Subcutaneous abdominal adipose tissue (tissue), 5 donors: Measurements from ENCODE around the gene BCL2.

Experiments used
- H3K27ac ChIP-seq: one replicate; pipeline ENCODE4 v1.7.0; 2013; ENCODE audit warnings: low read depth, mild to moderate bottlenecking, inconsistent platforms, low read length, moderate library complexity
- H3K27me3 ChIP-seq, 5 donors: one replicate each; pipeline ENCODE4 v1.7.0; 2013; ENCODE audit warnings: low read length in 5 of 5, inconsistent platforms in 1 of 5; ENCODE audit not compliant: control insufficient read depth in 5 of 5, insufficient read depth in 4 of 5
- H3K36me3 ChIP-seq, 5 donors: one replicate each; pipeline ENCODE4 v1.7.0; 2013; ENCODE audit warnings: low read length in 5 of 5; ENCODE audit not compliant: control insufficient read depth in 5 of 5, insufficient read depth in 5 of 5
- H3K4me1 ChIP-seq, 5 donors: one replicate each; pipeline ENCODE4 v1.7.0; 2013; ENCODE audit warnings: low read length in 5 of 5, mild to moderate bottlenecking in 3 of 5, moderate library complexity in 1 of 5; ENCODE audit not compliant: control insufficient read depth in 5 of 5, insufficient read depth in 5 of 5
- H3K4me3 ChIP-seq, 5 donors: one replicate each; pipeline ENCODE4 v1.7.0; 2013; ENCODE audit warnings: low read length in 5 of 5, low read depth in 1 of 5
- H3K9ac ChIP-seq, 5 donors: one replicate each; pipeline ENCODE4 v1.7.0; 2013; ENCODE audit warnings: low read length in 5 of 5, mild to moderate bottlenecking in 4 of 5, moderate library complexity in 3 of 5
- H3K9me3 ChIP-seq, 5 donors: one replicate each; pipeline ENCODE4 v1.7.0; 2013; ENCODE audit warnings: low read length in 5 of 5; ENCODE audit not compliant: control insufficient read depth in 5 of 5
- donor health status: healthy.
- donor health status: healthy.
- donor health status: healthy.
- donor health status: healthy.
- donor health status: healthy.

Gene BCL2

GRCh38 chr18:63273222-63273927 lies 46.2 kb downstream of the BCL2 start:
- Histone ChIP-seq H3K36me3 (no peaks in the 10 kb centered on the region), H3K27ac (peak overlapping the region; percentile 81), H3K9ac (peak overlapping the region in 1 of 5 donors; percentile 38), H3K4me1 (peaks cover 5 to 30% (median 18%) of the 10 kb centered on the region in 5 donors), H3K4me3 (no peak overlapping the region), H3K9me3 (no peaks in the 10 kb centered on the region), H3K27me3 (no peaks in the 10 kb centered on the region)

GRCh38 chr18:63272638-63273037 lies 46.9 kb downstream of the BCL2 start:
- Histone ChIP-seq H3K36me3 (no peaks in the 10 kb centered on the region), H3K9ac (peak overlapping the region in 2 of 5 donors; percentile 38 to 52), H3K4me1 (peaks cover 5 to 34% (median 21%) of the 10 kb centered on the region in 5 donors), H3K27me3 (no peaks in the 10 kb centered on the region), H3K4me3 (no peak overlapping the region), H3K9me3 (no peaks in the 10 kb centered on the region), H3K27ac (peak overlapping the region; percentile 81)

DNA sequence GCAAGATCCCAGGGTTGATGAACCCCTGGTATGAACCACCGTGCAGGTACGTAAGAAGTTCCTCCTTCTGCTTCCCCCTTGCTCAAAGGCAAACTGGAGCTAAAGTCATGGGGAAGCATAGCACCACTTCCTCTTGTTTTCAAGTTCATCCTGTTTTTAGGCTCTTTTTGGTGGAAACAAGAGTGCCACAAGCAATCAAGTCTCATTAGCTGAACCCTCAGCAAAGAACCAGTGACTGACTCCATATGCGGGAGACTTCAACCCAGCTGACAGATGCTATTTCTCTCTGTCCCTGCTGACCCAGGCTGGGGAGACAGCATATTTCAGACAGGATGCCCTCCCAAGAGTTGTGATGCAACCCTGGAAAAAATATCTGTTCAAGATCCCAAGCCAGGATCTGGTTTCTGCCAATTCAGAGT lies 47.7 kb downstream of the BCL2 start:
- no peaks in the 10 kb centered on the region for H3K9me3 ChIP-seq
- peak overlapping the region; percentile 81 for H3K27ac ChIP-seq
- H3K9ac ChIP-seq: peak overlapping the region in 1 of 5 donors; percentile 52
- peaks cover 7 to 39% (median 26%) of the 10 kb centered on the region in 5 donors for H3K4me1 ChIP-seq
- peak overlapping the region in 1 of 5 donors; percentile 11 for H3K4me3 ChIP-seq
- H3K36me3 ChIP-seq: no peaks in the 10 kb centered on the region
- H3K27me3 ChIP-seq: no peaks in the 10 kb centered on the region

GRCh38 chr18:63271148-63271547 lies 48.4 kb downstream of the BCL2 start:
- no peak overlapping the region for H3K4me3 ChIP-seq
- peak overlapping the region; percentile 81 for H3K27ac ChIP-seq
- H3K27me3 ChIP-seq: no peaks in the 10 kb centered on the region
- H3K36me3 ChIP-seq: no peaks in the 10 kb centered on the region
- H3K4me1 ChIP-seq: peaks cover 8 to 43% (median 29%) of the 10 kb centered on the region in 5 donors
- H3K9ac ChIP-seq: no peak overlapping the region
- H3K9me3 ChIP-seq: no peaks in the 10 kb centered on the region

- H3K4me3 ChIP-seq: no peak overlapping the region
- no peaks in the 10 kb centered on the region for H3K36me3 ChIP-seq
- H3K9me3 ChIP-seq: no peaks in the 10 kb centered on the region
- H3K27me3 ChIP-seq: no peaks in the 10 kb centered on the region
- peaks cover 8 to 56% (median 35%) of the 10 kb centered on the region in 5 donors for H3K4me1 ChIP-seq
- no peak overlapping the region for H3K9ac ChIP-seq
- H3K27ac ChIP-seq: peak overlapping the region; percentile 50
Observed at GRCh38 chr18:63267975-63268721, 51.4 kb downstream of the BCL2 start.

DNA sequence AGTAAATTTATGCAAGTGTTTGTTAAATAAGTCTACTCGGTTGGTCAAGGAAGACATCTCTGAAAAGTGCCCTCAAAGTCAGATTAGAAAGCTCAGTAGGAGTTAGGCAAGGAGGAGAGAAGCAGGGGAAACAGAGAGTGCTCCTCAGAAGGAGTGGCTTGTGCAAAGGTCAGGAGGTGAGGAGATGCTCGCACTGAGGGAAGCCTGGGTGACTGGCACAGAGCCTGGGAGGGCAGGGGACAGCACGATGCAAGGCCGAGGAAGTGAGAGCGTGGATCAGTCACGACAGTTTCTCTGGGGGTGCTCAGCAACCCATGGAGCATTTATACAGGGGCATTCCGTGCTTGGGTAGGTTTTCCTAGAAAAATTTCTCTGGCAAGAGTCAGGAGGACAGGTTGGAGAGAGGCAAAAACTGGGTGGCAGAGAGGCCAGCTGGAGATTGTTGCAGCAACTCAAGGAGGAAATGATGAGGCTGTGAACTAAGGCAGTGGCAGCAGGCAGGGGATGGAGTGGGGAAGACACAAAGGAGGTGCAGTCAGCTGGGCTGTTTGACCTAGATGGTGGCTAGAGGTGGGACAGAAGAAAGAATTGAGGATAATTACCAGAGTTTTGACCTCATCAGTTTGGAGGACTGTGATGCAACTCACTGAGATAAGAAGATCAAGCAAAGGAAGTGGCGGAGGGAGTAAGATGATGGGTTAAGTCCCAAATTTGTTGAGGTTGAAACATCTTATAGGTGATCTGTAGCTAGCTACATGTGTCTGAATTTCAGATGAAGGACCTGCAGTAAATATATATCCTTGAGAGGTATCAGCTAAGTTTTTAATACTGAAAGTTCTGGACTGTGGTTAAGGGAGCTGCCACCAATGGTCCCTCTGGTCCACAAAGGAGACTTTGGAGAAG lies 52.4 kb downstream of the BCL2 start:
- Histone ChIP-seq H3K27ac (peak overlapping the region; percentile 50), H3K27me3 (no peaks in the 10 kb centered on the region), H3K4me3 (no peak overlapping the region), H3K4me1 (peaks cover 12 to 59% (median 42%) of the 10 kb centered on the region in 5 donors), H3K9ac (no peak overlapping the region), H3K9me3 (no peaks in the 10 kb centered on the region), H3K36me3 (no peaks in the 10 kb centered on the region)

- H3K9me3 ChIP-seq: peaks cover 0 to 2% (median 0%) of the 10 kb centered on the region in 5 donors
- no peak overlapping the region for H3K9ac ChIP-seq
- no peaks in the 10 kb centered on the region for H3K27me3 ChIP-seq
- H3K4me1 ChIP-seq: peaks cover 7 to 53% (median 35%) of the 10 kb centered on the region in 5 donors
- H3K4me3 ChIP-seq: no peak overlapping the region
- peak overlapping the region; percentile 92 for H3K27ac ChIP-seq
- H3K36me3 ChIP-seq: no peaks in the 10 kb centered on the region
Observed at GRCh38 chr18:63265326-63265725, 54.2 kb downstream of the BCL2 start.

DNA sequence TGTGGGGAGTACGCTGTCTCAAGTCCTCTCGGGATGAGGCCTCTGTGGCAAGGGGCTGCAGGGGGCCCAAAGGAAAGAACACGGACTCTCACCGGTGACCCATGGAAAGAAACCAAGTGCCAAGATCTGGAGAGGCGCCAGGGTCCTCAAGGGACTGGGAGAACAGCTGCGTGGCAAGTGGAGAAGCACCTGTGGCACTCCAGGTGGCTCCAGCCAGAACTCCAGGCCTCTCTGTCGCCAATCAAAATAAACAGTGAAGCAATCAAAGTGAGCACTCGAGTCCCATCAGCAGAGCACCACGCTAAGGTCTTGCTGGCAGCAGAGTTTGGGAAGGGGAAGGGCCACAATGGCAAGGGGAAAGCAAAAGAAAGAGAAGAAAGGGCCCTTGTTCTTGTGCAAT lies 54.7 kb downstream of the BCL2 start:
- Histone ChIP-seq H3K36me3 (no peaks in the 10 kb centered on the region), H3K27me3 (no peaks in the 10 kb centered on the region), H3K4me1 (peaks cover 7 to 57% (median 38%) of the 10 kb centered on the region in 5 donors), H3K9me3 (peaks cover 0 to 2% (median 0%) of the 10 kb centered on the region in 5 donors), H3K27ac (peak overlapping the region; percentile 92), H3K9ac (no peak overlapping the region), H3K4me3 (no peak overlapping the region)

DNA sequence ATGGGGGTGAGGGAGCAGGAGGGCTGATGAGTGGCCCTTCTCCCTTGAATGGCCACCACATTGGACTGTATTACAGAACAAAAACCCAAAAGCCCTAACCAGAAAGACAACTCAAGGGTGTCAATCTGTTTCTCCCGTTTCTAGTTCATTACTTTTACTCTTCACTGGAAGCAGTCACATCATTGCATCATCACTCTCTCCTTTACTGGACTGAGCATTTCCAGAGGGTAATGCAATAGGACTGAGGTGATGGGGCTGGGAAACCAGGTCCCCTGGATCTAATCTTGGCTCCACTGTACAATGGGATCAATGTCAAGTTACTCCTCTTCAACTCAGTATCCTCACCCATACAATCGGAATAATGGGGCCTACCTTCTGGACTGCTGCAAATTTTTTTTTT lies 56.1 kb downstream of the BCL2 start:
- H3K27ac ChIP-seq: peak overlapping the region; percentile 92

More for the DNA sequence above, 56.1 kb downstream of the BCL2 start:
- Histone ChIP-seq H3K9ac (peak overlapping the region; percentile 43 to 80 (median 77)), H3K27me3 (no peaks in the 10 kb centered on the region), H3K4me1 (peaks cover 7 to 71% (median 52%) of the 10 kb centered on the region in 5 donors), H3K4me3 (peak overlapping the region in 4 of 5 donors; percentile 6 to 39 (median 19)), H3K36me3 (peaks cover 0 to 2% (median 0%) of the 10 kb centered on the region in 5 donors), H3K9me3 (peaks cover 0 to 2% (median 0%) of the 10 kb centered on the region in 5 donors)
